Measurements from ENCODE around the gene OR52R1.

The OR52R1 gene

GRCh38 chr11:4766420-4767043, 37.6 kb downstream of the OR52R1 start:
- no peak overlapping the region for H3K4me3 ChIP-seq (replicated peaks; ENCODE audit: low read depth, low read length)
- H3K36me3 ChIP-seq (ENCODE audit: control insufficient read depth, insufficient read depth, low read length): no peaks in the 10 kb centered on the region
- no peaks in the 10 kb centered on the region for H3K27me3 ChIP-seq (replicated peaks; ENCODE audit: control insufficient read depth, insufficient read depth, low read length)
- TF ChIP-seq CTCF (IDR thresholded peaks at IDR 0.05; ENCODE audit: insufficient read depth, low read length, poor library complexity, severe bottlenecking): no peak
- DNase-seq (ENCODE audit: extremely low read depth, insufficient read length): no peak

GRCh38 chr11:4763096-4763495, 41.1 kb downstream of the OR52R1 start:
- H3K27me3 ChIP-seq (replicated peaks; ENCODE audit: control insufficient read depth, insufficient read depth, low read length): no peaks in the 10 kb centered on the region
- TF ChIP-seq CTCF (IDR thresholded peaks at IDR 0.05; ENCODE audit: insufficient read depth, low read length, poor library complexity, severe bottlenecking): no peak

More at GRCh38 chr11:4763096-4763495, 41.1 kb downstream of the OR52R1 start:
- DNase-seq (ENCODE audit: extremely low read depth, insufficient read length): no peak
- no peaks in the 10 kb centered on the region for H3K36me3 ChIP-seq (ENCODE audit: control insufficient read depth, insufficient read depth, low read length)
- no peak overlapping the region for H3K4me3 ChIP-seq (replicated peaks; ENCODE audit: low read depth, low read length)
